ENCODE measurements around the gene PIK3CD. TPM values are rescaled to one million over a fixed set of nuclear protein-coding genes. Genes with fewer than 3 reads are reported as not detected.

The PIK3CD gene
- total and polyA plus RNA-seq, 2 donors (not counting 3 experiments of a cell fraction or from before 2014, with no cell fraction given): 3.5 to 5.2 TPM

DNA sequence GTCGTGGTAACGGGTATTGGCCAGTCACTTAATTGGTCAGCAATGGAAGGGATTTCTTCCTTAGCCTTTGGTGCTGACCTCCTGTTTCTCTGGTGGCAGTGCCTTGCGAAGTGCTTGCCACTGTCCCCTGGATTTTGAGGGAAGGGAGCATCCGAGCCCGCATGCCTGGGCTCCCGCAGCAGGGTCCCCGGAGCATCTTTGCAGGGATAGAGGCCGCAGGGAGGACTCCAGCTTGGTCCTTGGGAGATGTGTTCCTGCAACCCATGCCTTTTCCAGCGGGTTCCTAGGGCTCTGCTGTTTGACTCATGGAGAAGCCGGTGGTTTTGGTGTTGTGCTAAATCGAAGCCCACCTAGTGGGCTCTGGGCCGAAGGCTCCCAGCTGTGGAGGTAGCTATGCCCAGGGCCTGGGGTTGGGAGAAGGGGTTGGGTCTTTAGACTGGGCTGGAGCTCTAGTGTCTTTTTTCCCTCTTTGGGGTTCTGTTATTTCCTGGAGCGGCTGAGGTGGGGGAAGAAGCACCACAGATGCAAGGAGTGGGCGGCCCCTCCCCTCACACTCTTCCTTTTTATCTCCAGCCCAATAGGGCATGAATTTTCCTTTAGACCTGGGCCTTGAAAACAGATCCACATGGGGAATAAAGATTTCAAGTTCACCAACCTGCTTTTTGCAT is 39.0 kb downstream of the PIK3CD start:
- ChIA-PET POLR2A (no interaction called here), CTCF (interaction anchor here (1.5 to 2.8 kb wide), 3 partner anchors 9 to 74 kb away, joined by 3 to 10 read pairs (median 4); no protein-coding TSS in a partner anchor)
- TSS peak; percentile 51 for BruUV-seq (replicated peaks)
- no peak overlapping the region for H2AFZ ChIP-seq (ENCODE audit: low read depth, low read length)
- no peak overlapping the region for H3K9ac ChIP-seq (replicated peaks; ENCODE audit: extremely low read depth, insufficient read depth, low read length)
- dilution Hi-C loops (cut with MboI; ENCODE audit: extremely low pct_ligation_motif_present, low sequenced_read_pairs): no loop called here
- no peak overlapping the region for H3K27ac ChIP-seq (ENCODE audit: insufficient read depth, low read depth, low read length)
- intact Hi-C loops (cut with micrococcal nuclease): no loop called here
- H3K9me1 ChIP-seq (replicated peaks; ENCODE audit: control insufficient read depth, extremely low read depth, insufficient read depth, low read length): no peaks in the 10 kb centered on the region
- H3K79me2 ChIP-seq (ENCODE audit: control insufficient read depth, insufficient read depth, low read length): no peaks in the 10 kb centered on the region
- H3K27me3 ChIP-seq (ENCODE audit: control insufficient read depth in 2 of 2, insufficient read depth in 2 of 2, low read length in 2 of 2): peaks cover 4 to 12% of the 10 kb centered on the region in 2 experiments
- FAIRE-seq (no peak), DNase-seq (ENCODE audit: low read depth, low spot score) (no peak)
- H3K4me3 ChIP-seq (replicated peaks in 1 of 3; ENCODE audit: insufficient read depth in 1 of 3, low read depth in 1 of 3, low read length in 3 of 3): peak overlapping the region in 1 of 3 experiments; percentile 51
- H3K4me2 ChIP-seq (ENCODE audit: insufficient read depth, low read length): peak overlapping the region; percentile 14
- no peaks in the 10 kb centered on the region for H3K36me3 ChIP-seq (ENCODE audit: control insufficient read depth in 2 of 2, extremely low read depth in 1 of 2, insufficient read depth in 2 of 2, low read length in 2 of 2)
- no peaks in the 10 kb centered on the region for H4K20me1 ChIP-seq (replicated peaks; ENCODE audit: control insufficient read depth, extremely low read depth, insufficient read depth, low read length)
- H3K4me1 ChIP-seq (ENCODE audit: control insufficient read depth, extremely low read depth, insufficient read depth, low read length): peaks cover 25% of the 10 kb centered on the region
- TF ChIP-seq GATA2 (IDR thresholded peaks at IDR 0.05; ENCODE audit: insufficient read depth, insufficient read length, low read depth, low read length) (no peak), EZH2 (IDR thresholded peaks at IDR 0.05; ENCODE audit: borderline replicate concordance, low read depth, low read length, severe bottlenecking) (no peak), POLR2AphosphoS5 (IDR thresholded peaks at IDR 0.05; ENCODE audit: insufficient read depth, low read depth, low read length) (no peak), JUN (IDR thresholded peaks at IDR 0.05; ENCODE audit: borderline replicate concordance, insufficient read depth, insufficient read length, low read depth) (no peak), MYC (IDR thresholded peaks at IDR 0.05; ENCODE audit: low read depth, low read length) (no peak), POLR2A (IDR thresholded peaks at IDR 0.05; ENCODE audit: low read depth, low read length) (no peak)
- TF ChIP-seq, protein P1, sequence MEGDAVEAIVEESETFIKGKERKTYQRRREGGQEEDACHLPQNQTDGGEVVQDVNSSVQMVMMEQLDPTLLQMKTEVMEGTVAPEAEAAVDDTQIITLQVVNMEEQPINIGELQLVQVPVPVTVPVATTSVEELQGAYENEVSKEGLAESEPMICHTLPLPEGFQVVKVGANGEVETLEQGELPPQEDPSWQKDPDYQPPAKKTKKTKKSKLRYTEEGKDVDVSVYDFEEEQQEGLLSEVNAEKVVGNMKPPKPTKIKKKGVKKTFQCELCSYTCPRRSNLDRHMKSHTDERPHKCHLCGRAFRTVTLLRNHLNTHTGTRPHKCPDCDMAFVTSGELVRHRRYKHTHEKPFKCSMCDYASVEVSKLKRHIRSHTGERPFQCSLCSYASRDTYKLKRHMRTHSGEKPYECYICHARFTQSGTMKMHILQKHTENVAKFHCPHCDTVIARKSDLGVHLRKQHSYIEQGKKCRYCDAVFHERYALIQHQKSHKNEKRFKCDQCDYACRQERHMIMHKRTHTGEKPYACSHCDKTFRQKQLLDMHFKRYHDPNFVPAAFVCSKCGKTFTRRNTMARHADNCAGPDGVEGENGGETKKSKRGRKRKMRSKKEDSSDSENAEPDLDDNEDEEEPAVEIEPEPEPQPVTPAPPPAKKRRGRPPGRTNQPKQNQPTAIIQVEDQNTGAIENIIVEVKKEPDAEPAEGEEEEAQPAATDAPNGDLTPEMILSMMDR (IDR thresholded peaks at IDR 0.05; ENCODE audit: extremely low read depth in 1 of 2, insufficient read depth in 1 of 2, low read depth in 1 of 2, low read length in 2 of 2): no peak
- TF ChIP-seq, protein P2, sequence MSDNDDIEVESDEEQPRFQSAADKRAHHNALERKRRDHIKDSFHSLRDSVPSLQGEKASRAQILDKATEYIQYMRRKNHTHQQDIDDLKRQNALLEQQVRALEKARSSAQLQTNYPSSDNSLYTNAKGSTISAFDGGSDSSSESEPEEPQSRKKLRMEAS (IDR thresholded peaks at IDR 0.05; ENCODE audit: insufficient read depth, insufficient read length): no peak
- no peaks in the 10 kb centered on the region for H3K9me3 ChIP-seq (replicated peaks; ENCODE audit: control insufficient read depth, insufficient read depth, low read length)
